Measurements from ENCODE around the gene ZNF473.
"Not testable (repeated sequence)": the region's sequence is repeated elsewhere in the genome, so short reads cannot be mapped to it uniquely, and the experiment has no call there.

GRCh38 chr19:50087153-50087552 lies 61.3 kb downstream of the ZNF473 start:
- TF ChIP-seq CTCF (IDR thresholded peaks at IDR 0.05; ENCODE audit: low read depth, low read length); POLR2A (IDR thresholded peaks at IDR 0.05; ENCODE audit: extremely low read depth, insufficient read length); MAX (IDR thresholded peaks at IDR 0.05; ENCODE audit: low read depth, low read length); MYC (IDR thresholded peaks at IDR 0.05; ENCODE audit: low read depth, low read length): not testable (repeated sequence)

All from NB4 (cell line).